Right cardiac atrium (tissue), 5 donors: ENCODE measurements around the gene FAM180A. TPM values are rescaled to one million over a fixed set of nuclear protein-coding genes. Genes with fewer than 3 reads are reported as not detected.

Experiments used
- ATAC-seq, 2 donors: fragments of 200-7000 bp; cut with Tn5 transposase; one replicate each; pipeline versions ENCODE4 v1.8.0 to v1.9.1; 2020; ENCODE audit warnings: moderate library complexity in 2 of 2, mild to moderate bottlenecking in 1 of 2
- DNase-seq, 3 donors: peaks; one replicate each; pipeline ENCODE4 v3.0.0-alpha.2; 2020
- H3K27ac ChIP-seq: one replicate; pipeline ENCODE4 v1.5.1; 2013; ENCODE audit warnings: mild to moderate bottlenecking, low read length, control low read depth, moderate library complexity
- H3K27me3 ChIP-seq: one replicate; pipeline ENCODE4 v1.6.1; 2013; ENCODE audit not compliant: control insufficient read depth, insufficient read depth
- H3K4me1 ChIP-seq: one replicate; pipeline ENCODE4 v1.6.1; 2013; ENCODE audit warnings: low read length; ENCODE audit not compliant: control insufficient read depth, insufficient read depth
- H3K4me3 ChIP-seq: one replicate; pipeline ENCODE4 v1.5.1; 2013; ENCODE audit warnings: low read length, control low read depth
- H3K9me3 ChIP-seq: one replicate; pipeline ENCODE4 v1.6.1; 2013; ENCODE audit warnings: low read length; ENCODE audit not compliant: control insufficient read depth
- WGBS: extraction: QIAGEN DNeasy Blood & Tissue Kit; methylation state at CpG from one replicate; pipeline ENCODE4 v1.1.7; 2013; 5-methylcytosine and 5-hydroxymethylcytosine counted together
- intact Hi-C, 4 donors: fragments of 100-400 bp; cut with DNase I; formaldehyde crosslinking; loops; one replicate each; pipeline versions ENCODE4 v1.11.0 to v1.14.0; 2022 to 2023
- polyA plus RNA-seq: library from polyadenylated mRNA; stranded (reverse); fragments of 200-250 nt; gene quantifications from one replicate; pipeline ENCODE4 v1.2.3, GENCODE V29; 2013
- total RNA-seq, 4 donors: library from RNA; stranded (reverse); fragmentation: NEBNext Ultra II Directional; extraction: Animal tissue kit (Norgen Biotek cat#: 25700); gene quantifications; one replicate each; pipeline ENCODE4 v1.2.1, GENCODE V29; 2021
- donor health status: healthy with polysubstance abuse.
- donor health status: DM: no; HTN: yes; CAD: no.
- donor health status: DM: no; HTN: no; CAD: no.
- donor health status: DM: no; HTN: yes; CAD: no; lungs with severe emphysema.
- donor health status: DM: yes; HTN: yes; CAD: no.

Gene FAM180A
- total and polyA plus RNA-seq, 5 donors = 1.6 to 11.3 (median 6.4) TPM

GRCh38 chr7:135681762-135682161 lies 66.9 kb downstream of the FAM180A start:
- H3K27ac ChIP-seq = peak overlapping the region; percentile 18
- no peak for DNase-seq
- H3K27me3 ChIP-seq = no peaks in the 10 kb centered on the region
- H3K4me1 ChIP-seq = peaks cover 13% of the 10 kb centered on the region
- 58% methylated on average over 5 of the region's 5 CpGs for WGBS
- H3K4me3 ChIP-seq = no peak overlapping the region
- peak; percentile 15 to 39 for ATAC-seq
- intact Hi-C loops = loop anchor here in 1 of 4 donors (10.0 kb wide), 1 partner anchor 113 kb away; no protein-coding TSS in a partner anchor
- H3K9me3 ChIP-seq = no peaks in the 10 kb centered on the region

Other genes starting within 250 kb of the FAM180A start
- gene CNOT4, start 238.7 kb downstream of the FAM180A start, total RNA-seq = 10 to 100 TPM; 25.3 to 33.1 (median 29.3) TPM
- 9.9 TPM for gene CNOT4, start 238.7 kb downstream of the FAM180A start, polyA plus RNA-seq
- gene NUP205, start 190.9 kb downstream of the FAM180A start, total RNA-seq = 10 to 100 TPM; 14.4 to 22.1 (median 19.6) TPM
- 12.2 TPM for gene NUP205, start 190.9 kb downstream of the FAM180A start, polyA plus RNA-seq
- 10 to 100 TPM; 27.4 to 30.9 (median 28.7) TPM for gene STMP1, start 86.3 kb downstream of the FAM180A start, total RNA-seq
- gene STMP1, start 86.3 kb downstream of the FAM180A start, polyA plus RNA-seq = 30.8 TPM
- under 1 TPM in 2 of 4 donors, not detected in 2; 0.23 to 0.41 TPM for gene SLC13A4, start 20.6 kb downstream of the FAM180A start, total RNA-seq
- 0.16 TPM for gene SLC13A4, start 20.6 kb downstream of the FAM180A start, polyA plus RNA-seq
- 100 to 1,000 TPM; 113 to 128 (median 123) TPM for gene MTPN, start 228.5 kb upstream of the FAM180A start, total RNA-seq
- gene MTPN, start 228.5 kb upstream of the FAM180A start, polyA plus RNA-seq = 64.6 TPM